Esophagus muscularis mucosa (tissue), 4 donors: ENCODE results near the gene MACROD2. TPM values are rescaled to one million over a fixed set of nuclear protein-coding genes. Genes with fewer than 3 reads are reported as not detected.

Source experiments
- DNase-seq: peaks from one replicate; pipeline ENCODE4 v3.0.0-alpha.2; 2017; ENCODE audit errors: extremely low spot score
- H3K27ac ChIP-seq, 4 donors: fragments of 200-600 bp; sonication (generic); replicated peaks in 1 of 4; 1 replicate in 3 of 4; 2 replicates in 1 of 4; pipeline ENCODE4 v1.5.1; 2016 to 2019; ENCODE audit warnings: mild to moderate bottlenecking in 1 of 4
- H3K27me3 ChIP-seq, 4 donors: fragments of 200-600 bp; sonication (generic); one replicate each; pipeline versions ENCODE4 v1.5.1 to v1.6.0; 2016 to 2019
- H3K36me3 ChIP-seq, 4 donors: fragments of 200-600 bp; sonication (generic); one replicate each; pipeline ENCODE4 v1.5.1; 2016 to 2019
- H3K4me1 ChIP-seq, 4 donors: fragments of 200-600 bp; sonication (generic); one replicate each; pipeline ENCODE4 v1.5.1; 2016 to 2019
- H3K4me3 ChIP-seq, 4 donors: fragments of 200-600 bp; sonication (generic); 1 replicate in 2 of 4; 2 replicates in 2 of 4; pipeline ENCODE4 v1.5.1; 2016 to 2019; ENCODE audit warnings: mild to moderate bottlenecking in 4 of 4, moderate library complexity in 1 of 4
- H3K9me3 ChIP-seq, 4 donors: fragments of 200-600 bp; sonication (generic); 1 replicate in 3 of 4; 2 replicates in 1 of 4; pipeline ENCODE4 v1.5.1; 2016 to 2019
- EP300 ChIP-seq: sonication (generic); formaldehyde crosslinking; IDR thresholded peaks from one replicate; pipeline ENCODE4 v1.6.1; 2017; ENCODE audit warnings: antibody characterized with exemption
- POLR2A ChIP-seq: fragments of 450-650 bp; IDR thresholded peaks from one replicate; pipeline ENCODE4 v1.6.1; 2017; ENCODE audit warnings: antibody characterized with exemption, moderate library complexity, mild to moderate bottlenecking, low read depth
- POLR2AphosphoS5 ChIP-seq, 2 donors: sonication (generic); formaldehyde crosslinking; IDR thresholded peaks; one replicate each; pipeline ENCODE4 v1.6.1; 2017; ENCODE audit warnings: antibody characterized with exemption in 2 of 2
- WGBS: methylation state at CpG from one replicate; pipeline ENCODE4 v1.1.5; 2018; 5-methylcytosine and 5-hydroxymethylcytosine counted together
- intact Hi-C: fragments of 100-400 bp; cut with DNase I; formaldehyde crosslinking; loops from one replicate; pipeline ENCODE4 v1.15.1; 2023
- total RNA-seq, 4 donors: library from RNA; depleted of rRNA; stranded (reverse); fragments of >200 nt; gene quantifications; one replicate each; pipeline versions ENCODE4 v1.1.0 to v1.2.1, GENCODE V29; 2016
- TF ChIP-seq, protein P1 (sequence below), 3 experiments: fragments of 200-600 bp in 2 of 3; fragments of 450-650 bp in 1 of 3; sonication (generic) in 2 of 3; IDR thresholded peaks; one replicate each; pipeline ENCODE4 v1.5.1; 2017 to 2019; ENCODE audit warnings: antibody characterized with exemption in 3 of 3, mild to moderate bottlenecking in 2 of 3, moderate library complexity in 1 of 3

Gene MACROD2
- total RNA-seq, 4 donors from 2014 or later = 1.4 to 3.6 (median 2.6) TPM

DNA sequence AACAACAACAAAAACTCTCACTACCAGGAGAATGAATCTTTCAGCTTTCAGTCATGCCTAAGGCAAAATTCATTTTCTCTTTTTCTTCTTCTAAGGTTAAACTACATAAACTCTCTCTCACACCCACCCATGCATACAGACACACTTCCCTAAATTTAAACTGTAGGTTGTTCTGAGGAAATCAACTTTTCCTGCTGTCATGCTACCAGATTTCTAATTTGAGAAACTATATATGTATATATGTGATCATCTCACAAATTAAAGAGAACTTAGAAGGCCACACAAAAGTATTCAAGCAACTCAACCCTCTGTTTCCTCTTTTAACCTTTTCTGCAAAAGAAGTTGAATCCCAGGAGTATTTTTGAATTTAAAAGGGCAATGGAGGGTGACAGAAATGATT, 2045.4 kb downstream of the MACROD2 start:
- no peaks in the 10 kb centered on the region for H3K9me3 ChIP-seq
- no peaks in the 10 kb centered on the region for H3K27me3 ChIP-seq
- H3K4me1 ChIP-seq = no peaks in the 10 kb centered on the region
- H3K27ac ChIP-seq = no peak overlapping the region
- TF ChIP-seq, protein P1, sequence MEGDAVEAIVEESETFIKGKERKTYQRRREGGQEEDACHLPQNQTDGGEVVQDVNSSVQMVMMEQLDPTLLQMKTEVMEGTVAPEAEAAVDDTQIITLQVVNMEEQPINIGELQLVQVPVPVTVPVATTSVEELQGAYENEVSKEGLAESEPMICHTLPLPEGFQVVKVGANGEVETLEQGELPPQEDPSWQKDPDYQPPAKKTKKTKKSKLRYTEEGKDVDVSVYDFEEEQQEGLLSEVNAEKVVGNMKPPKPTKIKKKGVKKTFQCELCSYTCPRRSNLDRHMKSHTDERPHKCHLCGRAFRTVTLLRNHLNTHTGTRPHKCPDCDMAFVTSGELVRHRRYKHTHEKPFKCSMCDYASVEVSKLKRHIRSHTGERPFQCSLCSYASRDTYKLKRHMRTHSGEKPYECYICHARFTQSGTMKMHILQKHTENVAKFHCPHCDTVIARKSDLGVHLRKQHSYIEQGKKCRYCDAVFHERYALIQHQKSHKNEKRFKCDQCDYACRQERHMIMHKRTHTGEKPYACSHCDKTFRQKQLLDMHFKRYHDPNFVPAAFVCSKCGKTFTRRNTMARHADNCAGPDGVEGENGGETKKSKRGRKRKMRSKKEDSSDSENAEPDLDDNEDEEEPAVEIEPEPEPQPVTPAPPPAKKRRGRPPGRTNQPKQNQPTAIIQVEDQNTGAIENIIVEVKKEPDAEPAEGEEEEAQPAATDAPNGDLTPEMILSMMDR (IDR thresholded peaks at IDR 0.05) = no peak
- TF ChIP-seq POLR2A = no peak
- DNase-seq = no peak
- no peaks in the 10 kb centered on the region for H3K36me3 ChIP-seq
- intact Hi-C loops = no loop called here
- H3K4me3 ChIP-seq = no peak overlapping the region

DNA sequence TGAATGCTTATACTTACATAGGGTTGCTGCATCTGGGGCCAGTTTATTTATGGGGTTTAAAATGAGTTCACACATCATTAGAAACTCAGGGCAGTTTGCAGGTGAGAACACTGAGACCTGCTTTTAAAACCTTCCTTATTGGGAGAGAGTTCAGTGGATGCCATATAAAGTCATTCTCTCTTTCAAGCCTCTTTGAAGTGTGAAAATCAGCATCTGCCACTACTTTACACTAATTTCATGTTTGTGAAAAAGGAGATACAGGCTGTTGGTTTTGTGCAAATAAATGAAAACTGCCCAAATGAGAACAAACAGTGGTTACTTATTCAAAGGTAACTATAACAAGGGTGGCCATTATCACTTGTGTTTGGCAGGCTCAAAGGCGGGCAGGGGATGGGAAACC, 2047.4 kb downstream of the MACROD2 start:
- Histone ChIP-seq H3K4me1 (no peaks in the 10 kb centered on the region), H3K36me3 (no peaks in the 10 kb centered on the region), H3K4me3 (no peak overlapping the region), H3K9me3 (no peaks in the 10 kb centered on the region), H3K27me3 (no peaks in the 10 kb centered on the region), H3K27ac (no peak overlapping the region)
- intact Hi-C loops = no loop called here
- DNase-seq = no peak
- TF ChIP-seq POLR2AphosphoS5 (IDR thresholded peaks at IDR 0.05) (no peak), POLR2A (no peak), EP300 (no peak)
- TF ChIP-seq, protein P1 (IDR thresholded peaks at IDR 0.05) = no peak
- 90% methylated on average over 1 of the region's 1 CpG for WGBS

DNA sequence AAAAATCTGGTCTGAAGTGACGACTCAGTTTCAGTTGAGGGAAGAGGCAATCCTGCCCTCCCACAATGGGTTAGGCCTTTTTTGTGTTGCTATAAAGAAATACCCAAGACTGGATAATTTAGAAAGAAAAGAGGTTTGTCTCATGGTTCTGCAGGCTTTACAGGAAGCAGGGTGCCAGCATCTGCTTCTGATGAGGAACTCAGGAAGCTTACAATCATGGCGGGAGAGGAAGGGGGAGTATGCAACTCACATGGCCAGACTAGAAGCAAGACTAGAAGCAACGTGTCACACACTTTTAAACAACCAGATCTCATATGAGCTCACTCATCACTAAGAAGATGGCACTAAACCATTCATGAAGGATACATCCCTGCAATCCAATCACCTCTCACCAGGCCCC, 2048.6 kb downstream of the MACROD2 start:
- no peaks in the 10 kb centered on the region for H3K9me3 ChIP-seq
- H3K4me1 ChIP-seq = no peaks in the 10 kb centered on the region
- TF ChIP-seq, protein P1 (IDR thresholded peaks at IDR 0.05) = no peak
- intact Hi-C loops = no loop called here
- H3K27ac ChIP-seq = no peak overlapping the region
- H3K27me3 ChIP-seq = no peaks in the 10 kb centered on the region
- H3K4me3 ChIP-seq = no peak overlapping the region
- 81% methylated on average over 3 of the region's 3 CpGs for WGBS
- DNase-seq = no peak
- H3K36me3 ChIP-seq = no peaks in the 10 kb centered on the region

DNA sequence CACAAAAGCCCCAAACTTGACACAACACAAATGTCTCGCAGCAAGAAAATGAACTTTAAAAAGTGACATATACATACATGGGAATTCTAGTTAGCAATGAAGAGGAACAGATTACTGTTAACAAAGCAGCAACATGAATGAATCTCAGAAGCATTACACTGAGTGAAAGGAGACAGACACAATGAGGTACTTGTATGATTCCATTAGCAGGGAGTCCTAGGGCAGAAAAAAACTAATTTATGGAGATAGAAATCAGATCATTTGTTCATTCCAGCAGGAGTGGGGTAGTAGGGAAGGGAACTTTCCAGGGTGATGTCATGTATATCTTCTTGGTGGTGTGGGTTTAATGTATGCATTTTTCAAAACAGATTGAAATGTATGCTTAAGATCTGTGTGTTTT, 2053.6 kb downstream of the MACROD2 start:
- H3K4me3 ChIP-seq = no peak overlapping the region
- WGBS = 88% methylated on average over 1 of the region's 1 CpG
- no peak for TF ChIP-seq POLR2A
- no peak for TF ChIP-seq EP300
- no peak for TF ChIP-seq POLR2AphosphoS5 (IDR thresholded peaks at IDR 0.05)
- TF ChIP-seq, protein P1 (IDR thresholded peaks at IDR 0.05) = no peak
- DNase-seq = no peak
- no peaks in the 10 kb centered on the region for H3K27me3 ChIP-seq
- intact Hi-C loops = no loop called here
- no peak overlapping the region for H3K27ac ChIP-seq
- H3K4me1 ChIP-seq = peaks cover 0 to 4% (median 0%) of the 10 kb centered on the region in 4 donors
- H3K36me3 ChIP-seq = no peaks in the 10 kb centered on the region
- no peaks in the 10 kb centered on the region for H3K9me3 ChIP-seq

DNA sequence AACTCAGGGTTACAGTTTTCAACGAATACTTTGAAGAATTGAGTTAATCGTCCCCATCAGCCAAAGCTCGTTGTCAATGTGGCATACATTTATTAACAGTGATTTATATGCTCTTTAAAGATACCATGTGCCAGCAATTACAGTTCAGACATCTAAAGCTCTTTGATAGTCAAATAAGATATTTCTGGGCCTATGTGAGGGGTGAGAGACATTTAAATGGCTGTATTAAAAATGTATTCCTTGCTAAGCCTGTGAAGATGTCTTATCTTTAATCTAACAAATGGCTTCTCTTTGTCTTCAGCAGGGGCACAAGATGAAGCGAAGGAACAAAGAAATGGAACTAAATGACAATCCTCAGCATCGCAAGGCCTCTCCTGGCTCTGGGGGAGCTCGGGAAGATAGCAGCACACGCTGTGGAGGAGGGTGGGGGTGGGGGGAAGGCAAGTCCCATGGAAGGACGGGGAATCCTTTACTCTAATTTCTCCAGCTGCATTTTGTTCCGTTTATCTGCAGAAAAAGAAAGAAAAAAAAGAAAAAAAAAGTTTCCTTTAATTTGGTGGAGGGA, 2054.3 kb downstream of the MACROD2 start:
- Histone ChIP-seq H3K36me3 (no peaks in the 10 kb centered on the region), H3K4me1 (peaks cover 0 to 4% (median 0%) of the 10 kb centered on the region in 4 donors), H3K27ac (no peak overlapping the region), H3K27me3 (no peaks in the 10 kb centered on the region), H3K4me3 (no peak overlapping the region), H3K9me3 (no peaks in the 10 kb centered on the region)
- 75% methylated on average over 9 of the region's 9 CpGs for WGBS
- intact Hi-C loops = no loop called here
- no peak for DNase-seq
- TF ChIP-seq EP300 = no peak
- TF ChIP-seq, protein P1 (IDR thresholded peaks at IDR 0.05) = no peak
